Measurements from ENCODE around the gene PARD3B. TPM values are rescaled to one million over a fixed set of nuclear protein-coding genes. Genes with fewer than 3 reads are reported as not detected.

PARD3B gene
- total RNA-seq, 1 experiment from 2014 or later: 6.4 TPM

DNA sequence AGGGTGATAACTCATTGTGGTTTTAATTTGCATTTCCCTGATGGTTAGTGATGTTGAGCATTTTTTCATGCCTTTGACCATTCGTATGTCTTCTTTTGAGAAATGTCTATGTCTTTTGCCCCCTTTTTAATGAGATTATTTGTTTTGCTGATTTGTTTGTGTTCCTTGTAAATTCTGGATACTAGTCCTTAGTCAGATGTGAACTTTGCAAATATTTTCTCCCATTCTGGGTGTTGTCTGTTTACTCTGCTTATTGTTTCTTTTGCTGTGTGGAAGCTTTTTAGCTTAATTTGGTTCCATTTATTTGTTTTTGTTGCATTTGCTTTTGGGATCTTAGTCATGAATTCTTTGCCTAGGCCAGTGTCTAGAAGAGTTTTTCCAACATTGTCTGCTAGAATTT lies 192.0 kb downstream of the PARD3B start:
- Histone ChIP-seq H3K23ac (ENCODE audit: insufficient read length, low read depth, low read length) (no peak overlapping the region), H3T11ph (ENCODE audit: low read length) (no peak overlapping the region), H3K56ac (ENCODE audit: insufficient read length, low read depth, low read length) (no peak overlapping the region), H3K18ac (ENCODE audit: insufficient read length, low read depth, low read length) (no peak overlapping the region), H3K14ac (ENCODE audit: insufficient read depth, low read length) (no peak overlapping the region), H2BK120ac (ENCODE audit: low read depth, low read length, poor library complexity, severe bottlenecking) (no peak overlapping the region), H3K9me3 (ENCODE audit: control insufficient read depth, low read depth, low read length) (no peaks in the 10 kb centered on the region), H3K4me2 (ENCODE audit: insufficient read depth, insufficient read length, low read length) (no peak overlapping the region), H2BK12ac (ENCODE audit: insufficient read length, low read depth, low read length) (no peak overlapping the region), H3K4me1 (ENCODE audit: insufficient read depth, low read length) (no peaks in the 10 kb centered on the region), H3K79me2 (ENCODE audit: insufficient read depth, low read length) (no peaks in the 10 kb centered on the region), H2BK15ac (ENCODE audit: low read depth, low read length) (no peak overlapping the region), H2BK5ac (ENCODE audit: insufficient read length, low read length) (no peak overlapping the region), H3K27me3 (ENCODE audit: insufficient read depth, low read length) (no peaks in the 10 kb centered on the region), H3K79me1 (ENCODE audit: insufficient read depth, low read depth, low read length, poor library complexity, severe bottlenecking) (no peaks in the 10 kb centered on the region), H3K9ac (ENCODE audit: extremely low read depth, insufficient read length, low read length) (no peak overlapping the region), H4K91ac (ENCODE audit: insufficient read length, low read depth, low read length) (no peak overlapping the region), H2AFZ (ENCODE audit: low read length) (no peak overlapping the region), H3K23me2 (ENCODE audit: insufficient read length, low read depth, low read length, poor library complexity, severe bottlenecking) (no peaks in the 10 kb centered on the region), H4K20me1 (ENCODE audit: control insufficient read depth, insufficient read depth, insufficient read length) (no peaks in the 10 kb centered on the region), H4K5ac (ENCODE audit: insufficient read length, low read depth, low read length) (no peak overlapping the region), H4K8ac (replicated peaks; ENCODE audit: insufficient read length, low read depth, low read length) (no peak overlapping the region), H3K4ac (ENCODE audit: low read depth, low read length) (no peak overlapping the region), H3K27ac (ENCODE audit: insufficient read length, low read depth, low read length) (no peak overlapping the region), H2BK20ac (ENCODE audit: low read depth, low read length, poor library complexity, severe bottlenecking) (no peak overlapping the region), H2AK5ac (ENCODE audit: insufficient read length, low read length) (no peak overlapping the region)
- no CpG with 5 or more reads among the region's 1 CpG for WGBS (ENCODE audit: extremely low coverage, insufficient read length, low lambda C conversion rate)
- Mint-ChIP-seq H3K27ac (no peak overlapping the region), H3K4me1 (peaks cover 2 to 4% of the 10 kb centered on the region in 2 experiments; a peak in 2 of 4 replicates), H3K27me3 (ENCODE audit: low read depth) (no peaks in the 10 kb centered on the region), H3K36me3 (ENCODE audit: insufficient read depth in 1 of 3, low read depth in 3 of 3) (peaks cover 0 to 3% (median 0%) of the 10 kb centered on the region in 3 experiments; a peak in 3 of 7 replicates), H3K9me3 (peaks cover 5 to 6% of the 10 kb centered on the region in 2 experiments; a peak in 3 of 5 replicates), H3K4me3 (no peak overlapping the region)
- TF ChIP-seq, protein P1, sequence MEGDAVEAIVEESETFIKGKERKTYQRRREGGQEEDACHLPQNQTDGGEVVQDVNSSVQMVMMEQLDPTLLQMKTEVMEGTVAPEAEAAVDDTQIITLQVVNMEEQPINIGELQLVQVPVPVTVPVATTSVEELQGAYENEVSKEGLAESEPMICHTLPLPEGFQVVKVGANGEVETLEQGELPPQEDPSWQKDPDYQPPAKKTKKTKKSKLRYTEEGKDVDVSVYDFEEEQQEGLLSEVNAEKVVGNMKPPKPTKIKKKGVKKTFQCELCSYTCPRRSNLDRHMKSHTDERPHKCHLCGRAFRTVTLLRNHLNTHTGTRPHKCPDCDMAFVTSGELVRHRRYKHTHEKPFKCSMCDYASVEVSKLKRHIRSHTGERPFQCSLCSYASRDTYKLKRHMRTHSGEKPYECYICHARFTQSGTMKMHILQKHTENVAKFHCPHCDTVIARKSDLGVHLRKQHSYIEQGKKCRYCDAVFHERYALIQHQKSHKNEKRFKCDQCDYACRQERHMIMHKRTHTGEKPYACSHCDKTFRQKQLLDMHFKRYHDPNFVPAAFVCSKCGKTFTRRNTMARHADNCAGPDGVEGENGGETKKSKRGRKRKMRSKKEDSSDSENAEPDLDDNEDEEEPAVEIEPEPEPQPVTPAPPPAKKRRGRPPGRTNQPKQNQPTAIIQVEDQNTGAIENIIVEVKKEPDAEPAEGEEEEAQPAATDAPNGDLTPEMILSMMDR (conservative IDR thresholded peaks at IDR 0.05): no peak
- no peak for DNase-seq

All from H9 (cell line).